Amygdala (tissue), 56 donors: ENCODE measurements around the gene FBN3.
A peak's percentile ranks its signal among the peaks of the same experiment; 100 is the strongest.

Experiments
- DNase-seq, 56 donors: peaks; one replicate each; lab custom pipeline; 2025; lab: John Stamatoyannopoulos, UW

Gene FBN3

DNA sequence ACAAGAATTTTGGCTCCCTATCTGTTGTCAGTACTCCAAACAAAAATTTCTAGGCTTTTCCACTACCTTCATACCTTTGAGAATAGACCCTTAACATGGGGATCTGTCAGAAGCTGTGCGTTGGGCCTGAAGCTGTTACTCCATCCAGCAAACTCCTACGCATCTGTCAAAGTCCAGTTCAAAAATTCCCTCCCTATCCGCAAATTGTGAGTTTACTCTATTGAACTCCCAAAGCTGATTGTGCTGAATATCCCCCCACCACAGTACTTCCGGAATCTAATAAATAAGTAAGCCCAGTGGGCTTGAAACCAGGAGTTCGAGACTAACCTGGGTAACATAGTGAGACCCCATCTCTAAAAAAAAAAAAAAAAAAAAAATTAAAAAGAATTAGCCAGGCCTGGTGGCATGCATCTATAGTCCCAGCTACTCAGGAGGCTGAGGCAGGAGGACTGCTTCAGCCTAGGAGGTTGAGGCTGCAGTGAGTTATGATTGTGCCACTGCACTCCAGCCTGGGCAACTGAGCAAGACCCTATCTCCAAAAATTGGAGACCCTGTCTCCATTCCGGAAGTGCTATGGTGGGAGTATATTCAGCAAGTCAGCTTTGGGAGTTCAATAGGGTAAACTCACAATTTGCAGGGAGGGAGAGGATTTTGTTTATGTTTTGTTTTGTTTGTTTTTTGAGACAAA lies 930 bp upstream of the FBN3 start:
- DNase-seq, result no peak

DNA sequence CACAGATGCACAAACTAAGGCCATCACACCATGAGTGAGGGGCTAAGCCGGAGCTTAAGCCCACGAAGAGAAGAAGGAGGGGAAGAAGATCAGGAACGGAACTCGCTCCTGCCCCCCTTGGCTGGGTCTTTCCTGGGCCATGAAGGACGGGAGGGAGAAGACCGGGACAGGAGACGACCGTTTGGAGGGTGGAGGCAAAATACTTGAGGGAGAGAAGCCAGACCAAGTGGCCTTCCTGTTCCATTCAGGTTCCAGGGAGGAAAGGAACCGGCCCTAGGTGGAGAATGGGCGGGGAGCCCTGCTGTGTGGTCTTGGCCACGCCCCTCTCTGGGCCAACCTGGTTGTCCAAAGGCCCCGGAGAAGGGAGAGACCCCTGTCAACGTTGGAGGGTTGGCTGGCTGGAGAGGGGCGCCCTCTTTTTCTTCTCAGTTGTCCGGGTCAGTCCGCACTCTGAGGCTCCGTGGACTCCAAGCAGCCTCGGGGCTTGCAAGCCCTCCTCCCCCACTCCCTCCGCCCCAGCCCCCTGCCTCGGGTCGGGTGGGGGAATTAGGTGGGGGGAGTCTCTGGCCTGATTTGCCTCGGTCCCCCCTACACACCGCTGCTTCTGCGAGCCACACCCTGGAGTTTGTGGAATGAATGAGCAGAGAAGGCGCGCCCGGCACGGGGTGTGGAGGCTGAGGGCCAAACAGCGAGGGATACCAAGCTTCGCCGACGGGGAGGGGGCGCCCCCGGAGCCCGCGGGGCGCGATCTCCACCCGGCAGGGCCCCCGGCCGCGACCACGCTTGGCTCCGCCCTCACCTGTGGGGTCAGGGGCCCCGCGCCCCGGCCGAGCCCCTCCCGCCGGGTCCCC lies 757 bp downstream of the FBN3 start:
- DNase-seq, result peak in 1 of 56 donors; percentile 27

DNA sequence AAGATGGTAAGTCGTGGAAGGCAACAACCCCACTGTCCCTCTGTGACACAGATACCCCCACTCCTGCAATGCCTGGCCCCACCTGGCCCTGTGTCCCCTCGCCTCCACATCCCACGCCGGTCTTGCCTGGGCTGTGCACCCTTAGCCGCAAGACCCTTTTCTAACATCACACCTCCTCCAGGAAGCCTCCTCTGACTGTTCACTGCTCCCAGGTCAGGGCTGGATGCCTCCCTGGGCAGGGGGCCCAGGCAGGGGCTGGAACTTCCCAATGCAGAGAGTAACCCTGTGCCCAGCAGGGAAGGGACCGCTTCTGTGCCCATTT lies 1.3 kb downstream of the FBN3 start:
- DNase-seq, result no peak

DNA sequence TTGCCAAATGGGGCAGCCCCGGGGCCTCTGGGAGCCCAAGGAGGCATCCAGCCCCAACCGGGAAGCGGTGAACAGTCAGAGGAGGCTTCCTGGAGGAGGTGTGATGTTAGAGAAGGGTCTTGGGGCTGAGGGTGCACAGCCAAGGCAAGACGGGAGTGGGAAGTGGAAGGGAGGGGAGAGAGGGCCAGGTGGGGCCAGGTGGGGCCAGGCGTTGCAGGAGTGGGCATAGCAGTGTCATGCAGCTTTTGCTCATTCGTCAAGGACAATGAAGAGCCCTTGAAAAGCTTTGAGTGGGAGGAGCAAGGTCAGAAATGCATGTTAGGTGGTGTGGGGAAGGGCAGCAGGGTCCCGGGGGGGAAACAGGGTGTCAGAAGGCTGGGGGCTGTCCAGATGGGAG lies 1.8 kb downstream of the FBN3 start:
- DNase-seq, result no peak

DNA sequence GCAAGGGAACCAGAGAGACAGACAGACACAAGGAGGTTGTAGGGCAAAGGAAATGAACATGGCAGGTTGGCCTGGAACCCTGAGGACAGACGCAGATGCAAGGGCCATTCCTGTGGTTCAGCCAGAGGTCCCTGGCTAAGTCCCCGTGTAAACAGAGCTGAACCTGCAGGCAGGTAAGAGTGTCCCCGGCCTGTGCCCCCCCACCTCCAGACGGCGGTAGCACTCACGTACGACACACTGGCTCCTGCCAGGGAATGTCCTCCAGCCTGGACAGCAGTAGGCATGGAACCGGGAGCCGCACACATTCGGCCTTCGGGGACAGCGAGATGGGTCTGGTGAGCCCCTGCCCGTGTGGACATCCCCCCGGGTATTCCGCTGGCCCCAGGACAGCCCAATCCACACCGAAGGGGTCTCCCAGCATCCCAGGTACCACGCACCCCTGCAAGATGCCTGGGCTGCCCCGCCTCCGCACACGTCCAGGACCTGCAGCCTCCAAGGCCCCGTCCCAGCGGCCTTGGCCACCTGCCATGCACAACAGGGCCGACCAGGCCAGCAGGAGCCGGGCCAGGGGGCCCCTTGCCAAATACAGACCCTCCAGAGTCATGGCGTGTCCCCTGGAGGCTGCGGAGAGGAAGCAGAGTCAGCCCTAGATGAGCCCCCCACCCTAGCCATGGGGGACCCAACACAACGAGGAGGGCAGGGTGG lies 2.4 kb downstream of the FBN3 start:
- no peak for DNase-seq

DNA sequence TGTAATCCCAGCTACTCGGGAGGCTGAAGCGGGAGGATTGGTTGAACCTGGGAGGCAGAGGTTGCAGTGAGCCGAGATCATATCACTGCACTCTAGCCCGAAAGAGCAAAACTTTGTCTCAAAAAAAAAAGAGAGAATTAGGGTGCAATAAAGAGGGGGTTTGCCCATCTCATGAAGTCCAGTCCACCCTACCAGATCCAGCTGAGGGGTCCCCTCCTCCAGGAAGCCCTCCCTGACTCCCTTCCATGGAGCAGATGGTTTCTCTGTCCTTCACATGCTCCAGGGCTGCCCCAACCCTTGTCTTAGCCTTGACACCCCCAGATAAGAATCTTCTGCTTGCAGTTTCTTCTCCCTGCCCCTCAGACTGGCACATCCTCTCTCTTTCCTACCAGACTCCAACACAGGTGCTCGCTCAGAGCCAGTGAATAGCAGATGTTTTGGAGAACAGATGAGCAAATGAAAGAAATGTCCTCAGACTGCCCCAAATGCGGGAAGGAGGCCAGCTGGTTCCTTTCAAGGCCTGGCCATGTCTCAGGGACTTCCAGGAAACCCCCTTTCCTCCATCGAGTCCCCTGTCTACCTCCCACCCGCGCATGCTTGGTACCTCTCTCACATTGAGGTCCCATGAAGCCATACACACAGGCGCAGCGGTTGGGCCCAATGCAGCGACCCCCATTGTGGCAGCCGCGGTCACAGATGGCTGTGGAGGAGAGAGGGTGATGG lies 5.0 kb downstream of the FBN3 start:
- DNase-seq, result no peak

DNA sequence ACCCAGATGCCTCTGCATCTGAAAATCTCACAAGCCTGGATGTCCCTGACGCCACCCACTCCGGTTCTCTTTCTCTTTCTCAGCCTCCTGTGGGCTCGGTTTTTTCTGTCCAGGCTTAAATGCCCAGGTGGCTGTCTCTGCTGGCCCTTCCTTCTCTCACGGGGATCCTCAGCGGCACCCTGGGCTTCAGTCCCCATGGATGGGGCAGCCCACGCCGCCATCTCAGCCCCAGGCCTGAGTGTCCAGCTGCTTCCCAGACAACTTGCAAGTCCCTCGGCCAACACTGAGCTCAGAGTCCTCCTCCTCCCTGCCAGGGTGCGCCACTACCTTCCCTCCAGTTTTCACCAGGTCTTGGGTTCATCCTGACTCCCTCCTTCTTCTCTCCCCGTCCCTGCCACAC lies 6.4 kb downstream of the FBN3 start:
- DNase-seq, result no peak

DNA sequence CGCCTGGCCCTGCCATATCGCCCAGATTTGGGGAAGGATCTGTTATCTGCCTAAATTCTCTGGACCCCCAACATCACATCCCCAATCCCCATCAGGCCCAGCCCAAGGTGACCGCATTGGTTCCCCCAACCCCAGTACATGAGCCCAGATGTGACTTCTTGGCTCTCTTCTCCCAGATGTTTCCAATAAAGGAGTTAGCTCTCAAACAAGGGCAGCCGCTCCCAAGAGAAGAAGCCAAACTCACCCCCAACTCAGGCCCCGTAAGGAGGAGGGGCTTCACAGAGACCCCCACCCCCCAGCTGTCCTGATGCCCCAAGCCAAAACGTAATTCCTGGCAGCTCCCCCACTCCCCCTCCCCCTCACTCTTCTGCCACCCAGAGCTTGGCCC lies 6.9 kb downstream of the FBN3 start:
- DNase-seq, result no peak

DNA sequence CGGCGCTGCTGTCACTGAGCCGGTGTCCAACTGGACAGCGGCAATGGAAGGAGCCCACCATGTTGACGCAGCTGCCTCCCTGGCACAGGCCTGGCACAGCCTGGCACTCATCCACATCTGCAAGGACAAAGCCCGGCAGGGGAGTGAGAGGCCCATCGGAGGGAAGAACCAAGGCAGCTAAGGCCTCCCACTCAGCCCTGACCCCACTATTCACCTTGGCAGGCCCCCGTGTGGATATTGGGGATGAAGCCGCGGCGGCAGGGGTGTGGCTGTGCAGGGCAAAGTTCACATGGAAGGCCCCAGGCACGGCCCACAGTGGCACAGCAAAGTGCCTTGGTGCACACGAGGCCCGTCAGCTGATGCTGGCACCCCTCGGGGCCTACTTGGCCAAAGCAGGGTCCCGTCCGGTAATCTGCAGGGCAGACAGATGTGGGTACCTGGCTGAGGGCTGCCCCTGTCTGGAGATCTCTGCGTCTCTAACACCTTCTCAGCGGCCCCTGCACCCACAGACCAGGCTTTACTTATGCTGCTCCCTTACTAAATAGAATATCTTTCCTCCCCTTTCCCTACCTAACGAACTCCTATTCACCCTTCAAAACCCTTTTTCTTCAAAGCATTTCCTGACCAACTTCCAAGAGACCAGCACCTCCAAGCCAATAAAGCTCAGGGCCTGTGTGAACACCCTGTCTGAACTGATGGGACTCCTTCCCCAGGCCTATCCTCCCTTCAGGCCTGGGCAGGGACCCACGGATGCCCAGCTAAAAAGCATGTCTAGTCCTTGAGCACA lies 7.5 kb downstream of the FBN3 start:
- no peak for DNase-seq

DNA sequence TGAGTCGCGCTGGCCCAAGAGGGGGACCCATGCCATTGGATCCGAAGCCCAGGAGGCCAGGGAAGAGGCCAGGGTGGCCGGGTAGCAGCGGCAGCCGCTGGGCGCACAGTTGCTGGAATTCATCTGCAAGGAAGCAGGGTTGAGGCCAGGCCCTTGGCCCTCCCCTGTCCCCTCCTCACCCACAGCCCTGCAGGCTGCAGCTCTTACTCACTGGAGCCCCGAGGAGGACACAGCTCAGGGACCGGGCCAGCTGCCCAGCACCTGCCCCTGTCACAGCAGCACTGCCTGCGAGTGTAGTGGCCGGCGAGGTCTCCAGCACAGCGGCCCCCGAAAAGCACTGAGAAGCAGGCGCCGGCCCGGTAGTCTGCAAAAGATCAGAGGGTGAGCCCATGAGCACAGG lies 11.2 kb downstream of the FBN3 start:
- DNase-seq, result no peak

DNA sequence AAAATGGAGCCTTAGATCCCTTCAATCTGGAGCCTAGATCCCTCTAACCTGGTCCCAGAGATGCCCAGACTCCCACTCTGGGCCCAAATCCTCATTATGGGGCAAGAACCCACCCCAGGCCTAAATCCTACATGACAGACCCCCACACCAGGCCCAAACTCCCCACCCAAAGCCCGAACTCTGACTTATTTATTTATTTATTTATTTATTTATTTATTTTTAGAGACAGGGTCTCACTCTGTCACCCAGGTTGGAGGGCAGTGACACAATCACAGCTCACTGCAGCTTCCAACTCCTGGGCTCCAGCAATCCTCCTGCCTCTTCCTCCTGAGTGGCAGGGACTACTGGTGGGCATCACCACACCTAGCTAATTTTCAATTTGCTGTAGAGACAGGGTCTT lies 12.0 kb downstream of the FBN3 start:
- no peak for DNase-seq

DNA sequence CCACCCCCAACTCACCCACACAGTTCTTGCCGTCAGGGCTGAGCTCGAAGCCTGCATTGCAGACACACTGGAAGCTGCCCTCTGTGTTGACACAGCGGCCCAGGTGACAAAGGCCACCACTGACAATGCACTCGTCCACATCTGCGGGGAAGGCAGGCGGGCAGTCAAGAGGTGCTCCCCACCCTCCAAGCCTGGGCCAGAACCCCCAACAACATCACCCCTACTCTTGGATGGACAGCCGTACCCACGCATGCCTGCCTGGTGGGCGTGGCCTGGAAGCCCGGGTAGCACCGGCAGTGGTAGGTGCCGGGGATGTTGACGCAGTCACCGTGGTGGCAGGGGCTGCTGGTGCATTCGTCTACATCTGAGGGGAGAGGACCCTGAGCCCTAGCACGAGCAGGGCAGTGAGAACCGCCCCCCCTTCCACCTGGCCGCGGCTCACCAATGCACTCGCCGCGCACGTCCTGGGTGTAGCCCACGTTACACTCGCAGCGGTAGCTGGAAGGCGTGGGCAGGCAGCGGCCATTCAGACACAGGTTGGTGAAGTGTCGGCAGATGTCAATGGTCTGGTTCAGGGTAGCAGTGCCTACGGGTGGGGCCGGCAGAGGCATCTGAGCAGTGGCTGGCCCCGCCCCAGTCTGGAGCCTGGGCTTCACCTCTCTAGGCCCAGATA lies 13.3 kb downstream of the FBN3 start:
- DNase-seq, result no peak

DNA sequence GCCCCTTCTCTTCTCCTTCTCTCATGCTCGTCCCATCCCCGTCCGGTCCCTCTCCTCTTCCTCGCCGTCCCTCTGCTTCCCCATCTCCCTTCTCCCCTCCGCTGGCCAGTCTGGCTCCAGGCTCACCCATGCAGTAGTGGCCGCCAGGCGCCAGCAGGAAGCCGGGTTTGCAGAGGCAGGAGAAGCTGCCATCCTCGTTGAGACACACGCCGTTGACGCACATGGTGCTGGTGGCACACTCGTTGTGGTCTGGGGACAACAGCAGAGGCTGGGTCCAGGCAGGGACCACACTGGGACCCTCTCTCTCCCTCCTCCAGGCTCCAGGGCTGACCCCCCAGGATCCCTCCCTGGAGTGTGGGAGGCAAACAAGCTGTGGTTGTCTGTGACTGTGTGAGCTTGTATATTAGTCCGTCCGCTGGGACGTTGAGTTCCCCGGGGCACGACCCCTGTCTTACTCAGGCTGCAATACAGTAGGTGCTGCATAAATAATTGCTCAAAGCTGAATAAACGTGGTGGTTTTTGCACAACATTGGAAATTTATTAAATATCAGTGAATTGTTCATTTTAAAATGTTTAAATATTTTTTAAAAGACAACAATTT lies 16.4 kb downstream of the FBN3 start:
- DNase-seq, result no peak

DNA sequence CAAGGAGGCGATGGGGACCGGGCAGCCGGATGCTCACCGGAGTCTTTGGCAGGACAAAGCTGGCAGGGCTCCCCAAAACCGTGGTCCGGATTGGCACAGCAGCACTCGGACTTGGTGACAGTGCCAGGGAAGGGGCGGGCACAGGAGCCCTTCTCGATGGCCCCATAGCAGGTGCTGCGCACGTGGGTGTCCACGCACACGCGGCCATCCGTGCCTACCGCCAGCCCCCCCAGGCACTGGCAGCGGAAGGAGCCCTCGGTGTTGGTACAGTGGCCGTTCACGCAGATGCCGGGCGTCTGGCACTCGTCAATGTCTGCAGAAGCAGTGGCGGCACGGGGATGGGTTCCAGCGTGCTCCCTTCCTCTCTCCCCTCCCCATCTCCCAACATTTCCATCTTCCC lies 17.9 kb downstream of the FBN3 start:
- no peak for DNase-seq

DNA sequence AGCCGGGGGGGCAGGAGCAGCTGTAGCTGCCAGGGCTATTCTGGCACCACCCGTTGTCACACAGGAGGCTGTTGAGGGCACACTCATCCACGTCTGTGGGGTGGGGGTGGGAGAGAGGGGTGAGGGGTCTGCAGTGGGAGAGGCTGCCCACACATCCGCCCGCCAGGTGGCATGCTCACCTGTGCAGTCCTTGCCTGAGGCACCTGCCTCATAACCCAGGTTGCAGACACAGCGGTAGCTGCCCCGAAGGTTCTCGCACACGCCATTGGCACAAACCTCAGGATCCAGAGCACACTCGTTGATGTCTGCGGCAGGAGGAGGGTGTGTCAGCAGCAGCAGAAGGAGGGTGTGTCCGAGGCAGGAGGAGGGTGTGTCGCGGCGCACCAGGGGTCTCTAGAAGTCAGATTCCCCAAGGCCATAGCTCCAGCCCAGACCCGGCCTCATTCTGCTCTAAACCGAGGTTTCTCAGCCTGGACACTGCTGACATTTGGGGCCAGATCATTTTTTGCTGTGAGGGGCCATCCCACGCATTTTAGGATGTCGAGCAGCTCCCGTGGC lies 20.3 kb downstream of the FBN3 start:
- no peak for DNase-seq

DNA sequence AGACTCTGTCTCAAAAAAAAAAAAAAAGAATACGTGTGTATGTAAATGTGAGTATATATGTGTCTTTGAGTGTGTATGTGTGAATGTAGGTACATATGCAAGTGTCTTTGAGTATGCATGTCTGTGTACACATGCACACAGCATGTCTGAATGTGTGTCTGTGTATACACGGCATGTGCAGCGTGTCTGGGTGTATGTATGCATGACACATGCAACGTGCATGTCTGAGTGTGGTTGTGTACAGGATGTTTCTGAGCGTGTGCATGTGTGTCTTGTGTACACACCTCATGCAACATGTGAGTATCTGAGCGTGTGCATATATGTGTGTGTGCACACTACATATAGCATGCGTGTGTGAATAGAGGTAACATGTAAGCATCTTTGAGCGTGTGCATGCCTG lies 20.8 kb downstream of the FBN3 start:
- DNase-seq, result no peak

DNA sequence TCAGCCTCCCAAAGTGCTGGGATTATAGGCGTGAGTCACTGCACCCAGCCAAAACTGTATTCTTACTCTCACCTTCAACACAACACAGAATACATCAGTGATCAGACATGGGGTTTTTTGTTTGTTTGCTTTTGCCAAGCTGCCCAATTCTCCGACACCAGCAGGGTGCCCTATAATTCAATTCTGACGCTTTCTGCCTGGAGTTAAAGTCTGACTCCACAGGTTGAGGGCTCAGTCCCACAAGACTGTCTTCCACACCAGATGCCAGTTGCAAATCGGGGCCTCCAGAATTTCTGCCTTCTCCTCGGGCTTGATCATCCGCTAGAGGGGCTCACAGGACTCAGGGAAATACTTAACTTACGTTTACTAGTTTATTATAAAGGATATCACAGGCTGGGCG lies 22.1 kb downstream of the FBN3 start:
- DNase-seq, result no peak

DNA sequence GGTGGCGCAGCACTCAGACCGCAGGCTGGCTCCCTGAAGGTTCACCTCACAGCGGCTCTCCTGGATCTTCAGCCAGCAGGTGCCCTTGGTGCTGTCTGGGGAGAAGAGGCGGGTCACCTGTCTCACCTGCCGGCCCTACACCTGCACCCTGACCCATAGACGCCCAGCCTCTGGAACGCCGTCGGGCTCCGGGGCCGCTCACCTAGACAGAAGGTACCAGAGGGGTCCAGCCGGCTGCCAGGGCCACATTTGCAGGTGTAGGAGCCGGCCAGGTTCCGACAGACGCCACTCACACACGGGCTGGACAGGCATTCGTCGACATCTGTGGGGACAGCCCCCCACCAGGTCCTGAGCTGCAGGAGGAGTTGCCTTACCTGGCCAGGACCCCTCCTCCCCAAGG lies 22.9 kb downstream of the FBN3 start:
- DNase-seq, result no peak

DNA sequence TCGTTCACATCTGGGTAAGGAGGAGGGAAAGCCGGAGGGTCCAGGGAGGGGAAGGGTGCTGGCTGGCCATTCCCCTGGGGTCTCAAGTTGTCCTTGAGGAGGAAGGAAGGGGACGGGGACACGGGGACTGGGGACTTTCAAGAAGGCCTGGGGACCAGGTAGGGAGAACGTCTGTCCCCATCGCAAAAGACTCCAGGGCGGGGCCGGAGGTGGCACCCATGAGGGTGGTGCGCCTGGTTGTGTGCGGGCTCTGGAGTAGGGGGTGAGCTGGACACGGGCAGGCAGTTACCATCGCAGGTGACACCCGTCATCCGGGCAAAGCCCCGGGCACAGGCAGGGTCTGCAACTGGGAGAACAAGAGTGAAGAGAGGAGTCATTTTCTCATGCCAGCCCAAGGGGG lies 23.4 kb downstream of the FBN3 start:
- DNase-seq, result no peak
